ENCODE measurements around the gene C2CD3.

Gene C2CD3

GRCh38 chr11:74170694-74171629, at the start of gene C2CD3, which contains the start of gene PPME1:
C2CD3 (minus strand) TSS chr11:74171002; CDS start chr11:74170792, 210 bp downstream.
PPME1 (plus strand) TSS chr11:74171289; CDS start chr11:74171422, 133 bp downstream.
- peak; percentile 100 for DNase-seq

- DNase-seq: no peak
Observed at GRCh38 chr11:74220376-74220775, 49.6 kb upstream of the C2CD3 start.

GRCh38 chr11:74212533-74212932, 41.7 kb upstream of the C2CD3 start:
- DNase-seq: no peak

GRCh38 chr11:74208507-74208906, 37.7 kb upstream of the C2CD3 start:
- DNase-seq: no peak

GRCh38 chr11:74206746-74207145, 35.9 kb upstream of the C2CD3 start:
- DNase-seq: no peak

GRCh38 chr11:74205181-74205580, 34.4 kb upstream of the C2CD3 start:
- DNase-seq: no peak

- DNase-seq: no peak
Observed at GRCh38 chr11:74204701-74205100, 33.9 kb upstream of the C2CD3 start.

- DNase-seq: no peak
Observed at GRCh38 chr11:74203966-74204365, 33.2 kb upstream of the C2CD3 start.

GRCh38 chr11:74196781-74197486, 26.1 kb upstream of the C2CD3 start:
- no peak for DNase-seq

- no peak for DNase-seq
Observed at GRCh38 chr11:74195828-74196227, 25.0 kb upstream of the C2CD3 start.

GRCh38 chr11:74185695-74186094, 14.9 kb upstream of the C2CD3 start:
- no peak for DNase-seq

GRCh38 chr11:74185285-74185684, 14.5 kb upstream of the C2CD3 start:
- no peak for DNase-seq

- DNase-seq: no peak
Observed at GRCh38 chr11:74182635-74183034, 11.8 kb upstream of the C2CD3 start.

GRCh38 chr11:74179234-74180052, 8.6 kb upstream of the C2CD3 start:
- no peak for DNase-seq

GRCh38 chr11:74175920-74176319, 5.1 kb upstream of the C2CD3 start:
- DNase-seq: no peak

- DNase-seq: no peak
Observed at GRCh38 chr11:74171997-74172396, 1.2 kb upstream of the C2CD3 start.

GRCh38 chr11:74171630-74171968, 797 bp upstream of the C2CD3 start:
- DNase-seq: no peak

- no peak for DNase-seq
Observed at GRCh38 chr11:74169738-74170458, 904 bp downstream of the C2CD3 start.

- no peak for DNase-seq
Observed at GRCh38 chr11:74168838-74169237, 2.0 kb downstream of the C2CD3 start.

GRCh38 chr11:74162681-74163467, 7.9 kb downstream of the C2CD3 start:
- DNase-seq: no peak

GRCh38 chr11:74159642-74160041, 11.2 kb downstream of the C2CD3 start:
- DNase-seq: no peak

GRCh38 chr11:74157169-74157568, 13.6 kb downstream of the C2CD3 start:
- DNase-seq: no peak
